GM23338 (cell line): ENCODE results near the gene RAC2. TPM values are rescaled to one million over a fixed set of nuclear protein-coding genes. Genes with fewer than 3 reads are reported as not detected.

Experiments
- ATAC-seq: fragments of 200-7000 bp; cut with Tn5 transposase; 3 replicates; pipeline ENCODE4 v1.9.1; 2020
- DNase-seq: peaks from one replicate; pipeline ENCODE4 v3.0.0-alpha.2; 2015; ENCODE audit warnings: low spot score
- H2AFZ ChIP-seq: fragments of 200-600 bp; sonication (generic); 2 replicates; pipeline ENCODE4 v1.8.0; 2016; ENCODE audit warnings: antibody characterized with exemption, mild to moderate bottlenecking, moderate library complexity
- H3F3A ChIP-seq: fragments of 200-600 bp; sonication (generic); replicated peaks from 2 replicates; pipeline ENCODE4 v1.8.0; 2017; ENCODE audit warnings: antibody characterized with exemption, mixed run types, low read depth
- H3K27ac ChIP-seq: fragments of 200-600 bp; sonication (generic); 2 replicates; pipeline ENCODE4 v1.6.1; 2016; ENCODE audit warnings: low read depth
- H3K27me3 ChIP-seq: fragments of 200-600 bp; sonication (generic); 2 replicates; pipeline ENCODE4 v1.8.0; 2016; ENCODE audit warnings: mild to moderate bottlenecking, mixed run types, moderate library complexity; ENCODE audit not compliant: insufficient read depth
- H3K36me3 ChIP-seq: fragments of 200-600 bp; sonication (generic); 2 replicates; pipeline ENCODE4 v1.8.0; 2016; ENCODE audit warnings: mild to moderate bottlenecking; ENCODE audit not compliant: insufficient read depth
- H3K4me1 ChIP-seq: fragments of 200-600 bp; sonication (generic); 2 replicates; pipeline ENCODE4 v1.8.0; 2016; ENCODE audit warnings: mild to moderate bottlenecking, moderate library complexity; ENCODE audit not compliant: insufficient read depth
- H3K4me2 ChIP-seq: fragments of 200-600 bp; sonication (generic); 2 replicates; pipeline ENCODE4 v1.7.1; 2017; ENCODE audit warnings: mixed run types
- H3K4me3 ChIP-seq: fragments of 200-600 bp; sonication (generic); 2 replicates; pipeline ENCODE4 v1.6.1; 2016; ENCODE audit warnings: mixed run types
- H3K79me2 ChIP-seq: fragments of 200-600 bp; sonication (generic); replicated peaks from 2 replicates; pipeline ENCODE4 v1.8.0; 2017; ENCODE audit warnings: mild to moderate bottlenecking; ENCODE audit not compliant: insufficient read depth
- H3K9me2 ChIP-seq: fragments of 200-600 bp; sonication (generic); 2 replicates; pipeline ENCODE4 v1.8.0; 2017; ENCODE audit not compliant: insufficient read depth
- H4K20me1 ChIP-seq: fragments of 200-600 bp; sonication (generic); replicated peaks from 2 replicates; pipeline ENCODE4 v1.8.0; 2017; ENCODE audit warnings: mild to moderate bottlenecking; ENCODE audit not compliant: insufficient read depth
- H3K27ac Mint-ChIP-seq: 2 replicates; pipeline ENCODE4 v1.8.0; 2020; ENCODE audit warnings: inconsistent platforms, mild to moderate bottlenecking, moderate library complexity, mixed read lengths
- H3K27me3 Mint-ChIP-seq: 3 replicates; pipeline ENCODE4 v1.8.0; 2022; ENCODE audit warnings: low read depth, mild to moderate bottlenecking, moderate library complexity, mixed read lengths, inconsistent platforms; ENCODE audit not compliant: insufficient read depth, poor library complexity
- H3K36me3 Mint-ChIP-seq: 3 replicates; pipeline ENCODE4 v1.8.0; 2021; ENCODE audit warnings: low read depth, mild to moderate bottlenecking, inconsistent platforms, moderate library complexity, mixed read lengths
- H3K4me1 Mint-ChIP-seq: 3 replicates; pipeline ENCODE4 v1.8.0; 2020; ENCODE audit warnings: mild to moderate bottlenecking, inconsistent platforms, mixed read lengths
- H3K4me3 Mint-ChIP-seq: 3 replicates; pipeline ENCODE4 v1.8.0; 2021; ENCODE audit warnings: moderate library complexity, mild to moderate bottlenecking, inconsistent platforms, mixed read lengths
- H3K9me3 Mint-ChIP-seq: 3 replicates; pipeline ENCODE4 v1.8.0; 2020; ENCODE audit warnings: moderate library complexity, mild to moderate bottlenecking, inconsistent platforms, mixed read lengths
- CREB1 ChIP-seq: fragments of 250-450 bp; sonication (Bioruptor Pico); IDR thresholded peaks from 2 replicates; pipeline ENCODE4 v1.5.0; 2020; ENCODE audit warnings: low read depth, mild to moderate bottlenecking, moderate library complexity
- CTCF ChIP-seq, 2 experiments: fragments of 200-600 bp in 1 of 2; sonication (generic) in 1 of 2; conservative IDR thresholded peaks; 2 replicates each; pipeline versions ENCODE4 v1.5.1 to v1.6.1; 2016 to 2017; ENCODE audit warnings: antibody characterized with exemption in 2 of 2, low read depth in 2 of 2, mild to moderate bottlenecking in 2 of 2, moderate library complexity in 1 of 2
- ETS1 ChIP-seq: IDR thresholded peaks from 2 replicates; pipeline ENCODE4 v1.6.1; 2016; ENCODE audit warnings: antibody characterized with exemption
- EZH2phosphoT487 ChIP-seq: fragments of 200-600 bp; sonication (generic); IDR thresholded peaks from one replicate; pipeline ENCODE4 v1.8.1; 2018; ENCODE audit warnings: antibody characterized with exemption; ENCODE audit not compliant: unreplicated experiment
- JUNB ChIP-seq: IDR thresholded peaks from one replicate; pipeline ENCODE4 v1.6.1; 2016; ENCODE audit warnings: antibody characterized with exemption; ENCODE audit not compliant: unreplicated experiment
- NANOG ChIP-seq: IDR thresholded peaks from 2 replicates; pipeline ENCODE4 v1.6.1; 2016; ENCODE audit warnings: antibody characterized with exemption, borderline replicate concordance
- POLR2AphosphoS5 ChIP-seq: IDR thresholded peaks from 2 replicates; pipeline ENCODE4 v1.6.1; 2016; ENCODE audit warnings: antibody characterized with exemption, low read depth
- ZNF331 ChIP-seq: fragments of 250-450 bp; sonication (Bioruptor Pico); IDR thresholded peaks from 2 replicates; pipeline ENCODE4 v1.5.0; 2020; ENCODE audit warnings: low read depth, mild to moderate bottlenecking, moderate library complexity
- polyA plus RNA-seq: library from polyadenylated mRNA; unstranded; fragments of >200 nt; fragmentation: Nextera tagmentation; extraction: Ambion mirVana; gene quantifications from 2 replicates; pipeline ENCODE4 v1.2.1, GENCODE V29; 2016
- total RNA-seq: library from RNA; depleted of rRNA; stranded (reverse); fragments of >200 nt; shearing (Covaris generic); gene quantifications from 2 replicates; pipeline ENCODE4 v1.2.3, GENCODE V29; 2014

Gene RAC2
- total and polyA plus RNA-seq, 2 experiments from 2014 or later = 2.4 to 2.7 TPM

DNA sequence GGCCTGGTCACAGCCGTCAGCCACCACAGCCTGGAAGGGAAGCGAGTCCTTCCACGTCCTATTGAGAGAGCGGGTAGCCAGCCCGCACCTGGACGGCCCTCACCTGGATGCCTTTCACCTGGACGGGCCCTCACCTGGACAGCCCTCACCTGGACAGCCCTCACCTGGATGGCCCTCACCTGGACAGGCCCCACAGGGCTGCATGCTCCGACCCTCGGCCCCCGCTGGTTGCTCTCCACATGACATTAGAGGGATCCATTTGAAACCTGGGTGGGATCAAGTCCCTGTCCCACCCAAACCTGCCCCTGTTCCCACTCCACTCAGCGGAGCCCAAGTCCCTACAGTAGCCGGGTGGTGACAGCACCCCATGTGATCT is 59.7 kb downstream of the RAC2 start (continued):
- TF ChIP-seq CTCF (conservative IDR thresholded peaks at IDR 0.05; ENCODE audit: low read depth in 2 of 2) = no peak
- no peak for TF ChIP-seq EZH2phosphoT487
- no peak for TF ChIP-seq ZNF331
- no peak for TF ChIP-seq POLR2AphosphoS5
- no peak for TF ChIP-seq NANOG
- no peak for TF ChIP-seq ETS1

- Mint-ChIP-seq H3K27ac (peak overlapping the region; percentile 30; the same call in 1 of the 2 replicates), H3K9me3 (no peaks in the 10 kb centered on the region; the same call in 2 of the 3 replicates), H3K4me1 (peaks cover 23% of the 10 kb centered on the region), H3K4me3 (no peak overlapping the region), H3K27me3 (peaks cover 12% of the 10 kb centered on the region), H3K36me3 (no peaks in the 10 kb centered on the region; the same call in 1 of the 3 replicates)
- Histone ChIP-seq H3K36me3 (no peaks in the 10 kb centered on the region), H3F3A (peaks cover 10% of the 10 kb centered on the region; the same call in 1 of the 2 replicates), H3K4me2 (no peak overlapping the region), H3K4me3 (no peak overlapping the region), H3K27ac (no peak overlapping the region), H3K4me1 (peaks cover 21% of the 10 kb centered on the region), H3K79me2 (no peaks in the 10 kb centered on the region), H4K20me1 (no peaks in the 10 kb centered on the region), H3K9me2 (no peaks in the 10 kb centered on the region), H2AFZ (no peak overlapping the region), H3K27me3 (no peaks in the 10 kb centered on the region)
- DNase-seq = no peak
- no peak for TF ChIP-seq CREB1 (CRISPR knock-in tag)
- TF ChIP-seq JUNB = no peak
- TF ChIP-seq ETS1 = no peak
- TF ChIP-seq NANOG = no peak
- peak in 1 of 2 experiments; percentile 27; a peak in 2 of 4 replicates for TF ChIP-seq CTCF (conservative IDR thresholded peaks at IDR 0.05; ENCODE audit: low read depth in 2 of 2)
- no peak for TF ChIP-seq EZH2phosphoT487
- no peak for ATAC-seq
Observed at GRCh38 chr22:37183432-37184379, 60.4 kb downstream of the RAC2 start.
